Esophagus squamous epithelium (tissue), 4 donors: ENCODE measurements around the gene CPNE4.

Source experiments
- POLR2A ChIP-seq, 4 donors: fragments of 450-650 bp; IDR thresholded peaks; one replicate each; pipeline ENCODE4 v1.6.1; 2017; ENCODE audit warnings: antibody characterized with exemption in 4 of 4, mild to moderate bottlenecking in 4 of 4, moderate library complexity in 3 of 4
- TF ChIP-seq, protein P1 (sequence below), 6 experiments: fragments of 450-650 bp in 4 of 6; fragments of 200-600 bp in 2 of 6; sonication (generic) in 2 of 6; IDR thresholded peaks; one replicate each; pipeline ENCODE4 v1.5.1; 2016 to 2019; ENCODE audit warnings: antibody characterized with exemption in 6 of 6, mild to moderate bottlenecking in 4 of 6, moderate library complexity in 4 of 6

DNA sequence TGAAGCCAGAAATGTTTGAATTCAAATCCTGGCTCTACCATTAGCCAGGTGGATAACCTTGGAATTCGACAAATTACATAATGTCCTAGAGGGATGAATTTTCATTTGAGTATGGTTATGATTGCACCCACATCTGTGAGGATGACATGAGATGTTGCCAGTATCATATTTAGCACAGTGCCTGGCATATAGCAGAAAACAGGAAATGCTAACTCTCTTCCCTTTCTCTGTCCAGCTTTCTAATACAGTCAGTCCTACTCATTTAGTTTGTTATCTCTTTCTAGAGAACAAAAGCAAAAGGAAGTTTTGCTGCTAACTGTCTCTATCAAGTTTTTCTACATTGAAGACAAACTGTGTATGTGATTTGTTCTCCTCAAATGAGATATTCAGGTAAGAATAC is 231.7 kb downstream of the CPNE4 start:
- TF ChIP-seq POLR2A (IDR thresholded peaks at IDR 0.05): no peak
- TF ChIP-seq, protein P1, sequence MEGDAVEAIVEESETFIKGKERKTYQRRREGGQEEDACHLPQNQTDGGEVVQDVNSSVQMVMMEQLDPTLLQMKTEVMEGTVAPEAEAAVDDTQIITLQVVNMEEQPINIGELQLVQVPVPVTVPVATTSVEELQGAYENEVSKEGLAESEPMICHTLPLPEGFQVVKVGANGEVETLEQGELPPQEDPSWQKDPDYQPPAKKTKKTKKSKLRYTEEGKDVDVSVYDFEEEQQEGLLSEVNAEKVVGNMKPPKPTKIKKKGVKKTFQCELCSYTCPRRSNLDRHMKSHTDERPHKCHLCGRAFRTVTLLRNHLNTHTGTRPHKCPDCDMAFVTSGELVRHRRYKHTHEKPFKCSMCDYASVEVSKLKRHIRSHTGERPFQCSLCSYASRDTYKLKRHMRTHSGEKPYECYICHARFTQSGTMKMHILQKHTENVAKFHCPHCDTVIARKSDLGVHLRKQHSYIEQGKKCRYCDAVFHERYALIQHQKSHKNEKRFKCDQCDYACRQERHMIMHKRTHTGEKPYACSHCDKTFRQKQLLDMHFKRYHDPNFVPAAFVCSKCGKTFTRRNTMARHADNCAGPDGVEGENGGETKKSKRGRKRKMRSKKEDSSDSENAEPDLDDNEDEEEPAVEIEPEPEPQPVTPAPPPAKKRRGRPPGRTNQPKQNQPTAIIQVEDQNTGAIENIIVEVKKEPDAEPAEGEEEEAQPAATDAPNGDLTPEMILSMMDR (IDR thresholded peaks at IDR 0.05): no peak
